Mesothelial cell of epicardium (in vitro differentiated cells): ENCODE results near the gene TRPM5. TPM values are rescaled to one million over a fixed set of nuclear protein-coding genes. Genes with fewer than 3 reads are reported as not detected.

ENCODE experiments used
- DNase-seq, 2 experiments: peaks; one replicate each; pipeline ENCODE4 v3.0.0; 2021; ENCODE audit warnings: low spot score in 2 of 2; ENCODE audit not compliant: unreplicated experiment in 2 of 2
- H3K27ac Mint-ChIP-seq: 2 replicates; pipeline ENCODE4 v1.8.0; 2021; ENCODE audit warnings: mixed read lengths
- H3K27me3 Mint-ChIP-seq: 2 replicates; pipeline ENCODE4 v1.8.0; 2021; ENCODE audit warnings: low read depth, mixed read lengths
- H3K36me3 Mint-ChIP-seq: 2 replicates; pipeline ENCODE4 v1.8.0; 2021; ENCODE audit warnings: mixed read lengths
- H3K4me1 Mint-ChIP-seq: 2 replicates; pipeline ENCODE4 v1.8.0; 2021; ENCODE audit warnings: mixed read lengths
- H3K4me3 Mint-ChIP-seq: 2 replicates; pipeline ENCODE4 v1.8.0; 2021; ENCODE audit warnings: mild to moderate bottlenecking, moderate library complexity, mixed read lengths
- H3K9me3 Mint-ChIP-seq: 2 replicates; pipeline ENCODE4 v1.8.0; 2021; ENCODE audit warnings: mixed read lengths
- total RNA-seq: library from RNA; stranded (reverse); gene quantifications from 3 replicates; pipeline ENCODE4 v1.2.1, GENCODE V29; 2021
- TF ChIP-seq, protein P1 (sequence below): fragments of 200-600 bp; sonication (generic); IDR thresholded peaks from one replicate; pipeline ENCODE4 v1.5.0; 2021; ENCODE audit warnings: antibody characterized with exemption; ENCODE audit not compliant: unreplicated experiment

The TRPM5 gene
- total RNA-seq, 1 donor from 2014 or later = 6.9 TPM

- no peak for DNase-seq
- Mint-ChIP-seq H3K36me3 (no peaks in the 10 kb centered on the region), H3K4me1 (peaks cover 12% of the 10 kb centered on the region), H3K27ac (peak overlapping the region; percentile 64), H3K4me3 (no peak overlapping the region), H3K27me3 (no peaks in the 10 kb centered on the region), H3K9me3 (no peaks in the 10 kb centered on the region)
- TF ChIP-seq, protein P1, sequence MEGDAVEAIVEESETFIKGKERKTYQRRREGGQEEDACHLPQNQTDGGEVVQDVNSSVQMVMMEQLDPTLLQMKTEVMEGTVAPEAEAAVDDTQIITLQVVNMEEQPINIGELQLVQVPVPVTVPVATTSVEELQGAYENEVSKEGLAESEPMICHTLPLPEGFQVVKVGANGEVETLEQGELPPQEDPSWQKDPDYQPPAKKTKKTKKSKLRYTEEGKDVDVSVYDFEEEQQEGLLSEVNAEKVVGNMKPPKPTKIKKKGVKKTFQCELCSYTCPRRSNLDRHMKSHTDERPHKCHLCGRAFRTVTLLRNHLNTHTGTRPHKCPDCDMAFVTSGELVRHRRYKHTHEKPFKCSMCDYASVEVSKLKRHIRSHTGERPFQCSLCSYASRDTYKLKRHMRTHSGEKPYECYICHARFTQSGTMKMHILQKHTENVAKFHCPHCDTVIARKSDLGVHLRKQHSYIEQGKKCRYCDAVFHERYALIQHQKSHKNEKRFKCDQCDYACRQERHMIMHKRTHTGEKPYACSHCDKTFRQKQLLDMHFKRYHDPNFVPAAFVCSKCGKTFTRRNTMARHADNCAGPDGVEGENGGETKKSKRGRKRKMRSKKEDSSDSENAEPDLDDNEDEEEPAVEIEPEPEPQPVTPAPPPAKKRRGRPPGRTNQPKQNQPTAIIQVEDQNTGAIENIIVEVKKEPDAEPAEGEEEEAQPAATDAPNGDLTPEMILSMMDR = no peak
These were observed 26.2 kb downstream of the TRPM5 start for GRCh38 chr11:2417856-2418692.

- TF ChIP-seq, protein P1 = no peak
- Mint-ChIP-seq H3K27ac (peak overlapping the region; percentile 56), H3K4me3 (no peak overlapping the region), H3K36me3 (no peaks in the 10 kb centered on the region), H3K4me1 (peaks cover 16% of the 10 kb centered on the region), H3K9me3 (no peaks in the 10 kb centered on the region), H3K27me3 (no peaks in the 10 kb centered on the region)
- no peak for DNase-seq
These were observed 27.5 kb downstream of the TRPM5 start for GRCh38 chr11:2416765-2417164.

DNA sequence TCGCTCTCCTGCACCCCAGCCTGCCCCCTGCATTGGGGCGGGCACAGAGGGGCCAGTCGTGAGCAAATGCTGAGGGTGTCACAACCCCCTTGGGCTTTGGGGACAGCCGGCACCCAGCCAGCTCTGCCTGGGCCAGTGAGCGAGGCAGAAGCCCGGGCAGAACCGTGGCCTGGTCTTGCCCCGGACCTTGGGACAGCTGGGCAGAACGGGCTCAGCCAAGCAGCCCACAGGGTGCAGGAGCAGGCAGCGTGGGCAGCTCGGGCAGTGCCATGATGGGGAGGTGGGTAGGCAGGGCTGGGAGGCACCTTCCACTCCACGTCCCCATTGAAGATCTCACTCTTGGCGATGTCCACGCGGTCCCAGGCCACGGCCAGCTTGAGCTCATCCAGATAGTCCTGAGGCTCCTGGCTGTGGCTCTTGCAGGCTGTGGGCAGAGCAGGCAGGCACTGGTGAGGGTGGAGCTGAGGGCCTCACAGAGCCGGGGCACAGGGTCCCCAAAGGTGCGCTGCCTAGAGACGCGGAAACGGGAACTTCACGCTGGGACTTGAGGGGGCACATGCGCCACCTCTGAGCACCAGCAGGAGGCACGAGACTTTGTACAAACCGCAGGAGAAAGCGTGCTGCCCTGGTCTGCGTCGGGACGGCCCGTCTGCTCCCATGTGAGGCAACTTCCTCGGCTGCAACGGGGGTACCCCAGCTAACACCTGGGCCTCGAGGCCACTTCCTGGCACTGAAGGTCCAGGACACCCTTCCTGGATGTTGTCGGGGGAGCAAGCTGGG is 28.5 kb downstream of the TRPM5 start:
- Mint-ChIP-seq H3K36me3 (no peaks in the 10 kb centered on the region), H3K9me3 (no peaks in the 10 kb centered on the region), H3K27ac (no peak overlapping the region)

DNA sequence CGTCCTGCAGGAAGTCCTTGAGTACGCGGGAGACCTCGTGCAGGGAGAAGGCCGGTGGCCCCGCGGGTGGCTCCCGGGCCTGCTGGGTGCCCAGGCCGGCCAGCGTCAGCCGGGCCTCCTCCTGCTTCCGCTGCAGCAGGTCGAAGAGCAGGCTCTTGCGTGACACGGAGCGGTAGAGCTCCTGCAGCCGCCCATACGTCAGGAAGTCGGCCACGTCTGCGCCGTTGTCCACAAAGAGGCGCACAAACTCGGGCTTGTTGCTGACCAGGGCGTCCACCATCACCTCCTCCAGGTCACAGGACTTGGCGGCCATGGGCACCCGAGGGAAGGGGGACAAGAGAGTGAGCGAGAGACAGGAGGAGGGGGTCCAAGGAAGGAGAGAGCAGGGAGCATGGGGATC is 29.1 kb downstream of the TRPM5 start:
- no peaks in the 10 kb centered on the region for H3K9me3 Mint-ChIP-seq
- peak overlapping the region; percentile 25 for H3K27ac Mint-ChIP-seq
- DNase-seq = no peak
- H3K4me3 Mint-ChIP-seq = no peak overlapping the region
- TF ChIP-seq, protein P1 = no peak
- no peaks in the 10 kb centered on the region for H3K27me3 Mint-ChIP-seq
- H3K4me1 Mint-ChIP-seq = peaks cover 26% of the 10 kb centered on the region
- no peaks in the 10 kb centered on the region for H3K36me3 Mint-ChIP-seq

More for the DNA sequence above, 28.5 kb downstream of the TRPM5 start:
- TF ChIP-seq, protein P1 = peak; percentile 29
- H3K4me1 Mint-ChIP-seq = peaks cover 22% of the 10 kb centered on the region
- no peaks in the 10 kb centered on the region for H3K27me3 Mint-ChIP-seq
- no peak overlapping the region for H3K4me3 Mint-ChIP-seq
- DNase-seq = no peak

GRCh38 chr11:2414616-2415015 is 29.7 kb downstream of the TRPM5 start:
- no peak for DNase-seq
- TF ChIP-seq, protein P1 = no peak
- H3K27ac Mint-ChIP-seq = no peak overlapping the region
- H3K4me1 Mint-ChIP-seq = peaks cover 28% of the 10 kb centered on the region
- H3K9me3 Mint-ChIP-seq = no peaks in the 10 kb centered on the region
- H3K4me3 Mint-ChIP-seq = no peak overlapping the region
- H3K27me3 Mint-ChIP-seq = no peaks in the 10 kb centered on the region
- no peaks in the 10 kb centered on the region for H3K36me3 Mint-ChIP-seq
